WTC11 (cell line): ENCODE data around the gene SPATA13. TPM values are rescaled to one million over a fixed set of nuclear protein-coding genes. Genes with fewer than 3 reads are reported as not detected.

ENCODE experiments used
- ATAC-seq: fragments of 200-7000 bp; cut with Tn5 transposase; 2 replicates; pipeline ENCODE4 v1.10.0; 2021; ENCODE audit warnings: mild to moderate bottlenecking, moderate library complexity
- CTCF ChIA-PET: fragments of 300-600 bp; sonication (Branson Sonifier 250); formaldehyde crosslinking; loops from one replicate; lab custom pipeline; 2021; ENCODE audit warnings: antibody characterized with exemption; lab: Charles Lee
- POLR2A ChIA-PET: fragments of 350-600 bp; sonication (Branson Sonifier 250); formaldehyde crosslinking; loops from one replicate; lab custom pipeline; 2021; ENCODE audit warnings: antibody characterized with exemption; lab: Charles Lee
- DNase-seq: peaks from one replicate; pipeline ENCODE4 v3.0.0; 2021; ENCODE audit warnings: low spot score
- H3K27ac Mint-ChIP-seq: 2 replicates; pipeline ENCODE4 v1.8.0; 2021; ENCODE audit warnings: mixed read lengths
- H3K27me3 Mint-ChIP-seq: 2 replicates; pipeline ENCODE4 v1.8.0; 2021; ENCODE audit warnings: low read depth, mild to moderate bottlenecking, moderate library complexity, mixed read lengths
- H3K36me3 Mint-ChIP-seq: 2 replicates; pipeline ENCODE4 v1.8.0; 2021; ENCODE audit warnings: mixed read lengths
- H3K4me1 Mint-ChIP-seq: 2 replicates; pipeline ENCODE4 v1.8.0; 2022; ENCODE audit warnings: mixed read lengths
- H3K4me3 Mint-ChIP-seq: 2 replicates; pipeline ENCODE4 v1.8.0; 2021; ENCODE audit warnings: mild to moderate bottlenecking, moderate library complexity, mixed read lengths
- H3K9me3 Mint-ChIP-seq: 2 replicates; pipeline ENCODE4 v1.8.0; 2021; ENCODE audit warnings: mixed read lengths
- AFF4 ChIP-seq: sonication (generic); formaldehyde crosslinking; IDR thresholded peaks from 2 replicates; pipeline ENCODE4 v1.8.1; 2023; ENCODE audit warnings: mild to moderate bottlenecking, missing genetic modification reagents, borderline replicate concordance
- CREM ChIP-seq: sonication (generic); formaldehyde crosslinking; IDR thresholded peaks from 2 replicates; pipeline ENCODE4 v1.8.1; 2022; ENCODE audit warnings: mild to moderate bottlenecking, missing genetic modification reagents, moderate library complexity
- ELF4 ChIP-seq: sonication (generic); formaldehyde crosslinking; IDR thresholded peaks from 2 replicates; pipeline ENCODE4 v1.8.1; 2022; ENCODE audit warnings: low read depth, mild to moderate bottlenecking, moderate library complexity, missing genetic modification reagents
- EMX1 ChIP-seq: fragments of 250-450 bp; sonication (Bioruptor Pico); IDR thresholded peaks from 2 replicates; pipeline ENCODE4 v1.8.0; 2021; ENCODE audit warnings: mild to moderate bottlenecking
- ETV6 ChIP-seq: sonication (generic); formaldehyde crosslinking; IDR thresholded peaks from 2 replicates; pipeline ENCODE4 v1.8.1; 2022; ENCODE audit warnings: mild to moderate bottlenecking, missing genetic modification reagents
- FOXK1 ChIP-seq: sonication (generic); formaldehyde crosslinking; IDR thresholded peaks from 2 replicates; pipeline ENCODE4 v1.8.0; 2022; ENCODE audit warnings: mild to moderate bottlenecking, moderate library complexity, missing genetic modification reagents
- GRHL2 ChIP-seq: fragments of 250-450 bp; sonication (Bioruptor Pico); IDR thresholded peaks from 2 replicates; pipeline ENCODE4 v1.8.0; 2022; ENCODE audit warnings: mild to moderate bottlenecking, moderate library complexity; ENCODE audit not compliant: insufficient replicate concordance, severe bottlenecking
- NR2C2 ChIP-seq: sonication (generic); formaldehyde crosslinking; IDR thresholded peaks from 2 replicates; pipeline ENCODE4 v1.8.0; 2022; ENCODE audit warnings: mild to moderate bottlenecking, missing genetic modification reagents
- OVOL2 ChIP-seq: fragments of 250-450 bp; sonication (Bioruptor Pico); IDR thresholded peaks from 2 replicates; pipeline ENCODE4 v1.9.0; 2021; ENCODE audit warnings: mild to moderate bottlenecking, borderline replicate concordance
- PRRX2 ChIP-seq: fragments of 250-450 bp; sonication (Bioruptor Pico); IDR thresholded peaks from 2 replicates; pipeline ENCODE4 v1.8.0; 2021; ENCODE audit warnings: mild to moderate bottlenecking
- RORB ChIP-seq: fragments of 250-450 bp; sonication (Bioruptor Pico); IDR thresholded peaks from 2 replicates; pipeline ENCODE4 v1.9.0; 2021; ENCODE audit warnings: mild to moderate bottlenecking
- TP53 ChIP-seq: sonication (generic); formaldehyde crosslinking; IDR thresholded peaks from 2 replicates; pipeline ENCODE4 v1.8.1; 2023; ENCODE audit warnings: mild to moderate bottlenecking, missing genetic modification reagents
- ZBTB21 ChIP-seq: sonication (generic); formaldehyde crosslinking; IDR thresholded peaks from 2 replicates; pipeline ENCODE4 v1.8.1; 2023; ENCODE audit warnings: mild to moderate bottlenecking, missing genetic modification reagents, borderline replicate concordance
- ZMAT4 ChIP-seq: fragments of 250-450 bp; sonication (Bioruptor Pico); IDR thresholded peaks from 2 replicates; pipeline ENCODE4 v1.9.0; 2021; ENCODE audit warnings: mild to moderate bottlenecking
- ZNF219 ChIP-seq: sonication (generic); formaldehyde crosslinking; IDR thresholded peaks from 2 replicates; pipeline ENCODE4 v1.8.0; 2023; ENCODE audit warnings: missing genetic modification reagents, mild to moderate bottlenecking, borderline replicate concordance
- ZNF232 ChIP-seq: sonication (generic); formaldehyde crosslinking; IDR thresholded peaks from 2 replicates; pipeline ENCODE4 v1.8.0; 2022; ENCODE audit warnings: mild to moderate bottlenecking, missing genetic modification reagents
- ZNF263 ChIP-seq: sonication (generic); formaldehyde crosslinking; IDR thresholded peaks from 2 replicates; pipeline ENCODE4 v1.8.1; 2022; ENCODE audit warnings: low read depth, mild to moderate bottlenecking, moderate library complexity, missing genetic modification reagents
- ZNF396 ChIP-seq: fragments of 250-450 bp; sonication (Bioruptor Pico); IDR thresholded peaks from 2 replicates; pipeline ENCODE4 v1.8.0; 2021; ENCODE audit warnings: mild to moderate bottlenecking, moderate library complexity, borderline replicate concordance
- ZNF423 ChIP-seq: fragments of 250-450 bp; sonication (Bioruptor Pico); IDR thresholded peaks from 2 replicates; pipeline ENCODE4 v2.1.2; 2022; ENCODE audit warnings: mild to moderate bottlenecking, moderate library complexity
- total RNA-seq: library from RNA; stranded (reverse); gene quantifications from 3 replicates; pipeline ENCODE4 v1.2.3, GENCODE V29; 2021
- TF ChIP-seq, protein P1 (sequence below): sonication (generic); formaldehyde crosslinking; conservative IDR thresholded peaks from 2 replicates; pipeline ENCODE4 v1.8.1; 2022; ENCODE audit warnings: mild to moderate bottlenecking, missing genetic modification reagents
- TF ChIP-seq, protein P2 (sequence below): sonication (generic); formaldehyde crosslinking; IDR thresholded peaks from 2 replicates; pipeline ENCODE4 v1.8.0; 2023; ENCODE audit warnings: mild to moderate bottlenecking, missing genetic modification reagents
- TF ChIP-seq, protein P3 (sequence below): sonication (generic); formaldehyde crosslinking; IDR thresholded peaks from 2 replicates; pipeline ENCODE4 v1.8.1; 2022; ENCODE audit warnings: mild to moderate bottlenecking, missing genetic modification reagents, moderate library complexity, borderline replicate concordance

The SPATA13 gene
- total RNA-seq, 1 experiment from 2014 or later = 29.0 TPM

DNA sequence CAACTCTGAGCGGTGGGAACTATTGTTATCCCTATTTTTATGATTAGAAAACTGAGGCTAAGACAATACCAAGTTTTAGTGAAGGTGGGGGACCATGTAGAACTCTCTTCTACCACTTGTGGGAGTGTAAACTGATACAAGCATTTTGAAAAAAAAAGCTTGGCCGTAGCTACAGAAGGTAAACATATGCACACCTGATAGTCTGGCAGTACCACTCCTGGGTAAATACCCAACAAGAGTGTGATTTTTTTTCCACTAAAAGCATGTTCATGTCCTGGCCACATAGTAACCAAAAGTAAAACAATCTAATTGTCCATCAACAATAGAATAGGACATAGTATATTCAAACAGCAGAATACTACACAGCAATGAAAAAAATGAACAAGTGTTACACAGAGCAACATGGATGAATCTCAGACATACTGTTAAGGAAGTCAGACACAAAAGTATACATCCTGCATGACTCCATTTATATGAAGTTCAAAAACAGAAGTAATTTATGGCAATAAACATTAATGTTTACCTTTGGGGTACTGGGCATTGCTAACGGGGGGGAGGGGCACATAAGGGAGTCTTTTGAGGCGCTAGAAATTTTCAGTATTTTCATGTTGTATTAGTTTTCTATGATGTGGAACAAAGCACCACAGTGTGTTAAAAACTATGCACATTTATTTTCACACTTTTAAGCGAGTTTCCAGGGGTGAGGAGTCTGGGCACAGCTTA lies 6.4 kb upstream of the SPATA13 start:
- Mint-ChIP-seq H3K27me3 (no peaks in the 10 kb centered on the region; the same call in 1 of the 2 replicates), H3K4me1 (peaks cover 21% of the 10 kb centered on the region), H3K27ac (no peak overlapping the region), H3K4me3 (no peak overlapping the region), H3K9me3 (no peaks in the 10 kb centered on the region), H3K36me3 (no peaks in the 10 kb centered on the region)
- ChIA-PET CTCF (no interaction called here), POLR2A (no interaction called here)
- DNase-seq (no peak), ATAC-seq (no peak)
- no peak for TF ChIP-seq TP53 (CRISPR knock-in tag)
- no peak for TF ChIP-seq OVOL2
- TF ChIP-seq ZNF423 (CRISPR knock-in tag) = no peak
- TF ChIP-seq ZNF232 (CRISPR knock-in tag) = no peak
- no peak for TF ChIP-seq GRHL2 (CRISPR knock-in tag)
- no peak for TF ChIP-seq PRRX2 (CRISPR knock-in tag)

DNA sequence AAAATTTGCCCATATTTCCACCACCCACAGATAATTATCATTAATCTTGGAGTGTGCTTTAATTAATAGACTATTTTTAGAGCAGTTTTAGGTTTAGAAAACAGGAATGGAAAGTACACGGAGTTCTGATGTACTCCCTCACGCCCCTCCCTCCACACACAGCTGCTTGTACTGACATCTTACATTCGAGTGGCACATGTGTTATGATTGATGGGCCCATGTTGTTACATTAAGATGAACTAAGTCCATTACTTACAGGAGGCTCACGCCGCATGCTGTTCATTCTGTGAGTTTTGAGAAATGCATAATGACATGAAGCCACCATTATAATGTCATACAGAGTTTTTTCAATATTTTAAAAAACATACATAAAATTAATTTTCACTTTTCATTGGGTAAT lies 1.2 kb upstream of the SPATA13 start:
- no peak for TF ChIP-seq ZBTB21 (CRISPR knock-in tag)
- TF ChIP-seq ZNF219 (CRISPR knock-in tag) = no peak
- no peak for TF ChIP-seq CREM (CRISPR knock-in tag)
- TF ChIP-seq, protein P1, sequence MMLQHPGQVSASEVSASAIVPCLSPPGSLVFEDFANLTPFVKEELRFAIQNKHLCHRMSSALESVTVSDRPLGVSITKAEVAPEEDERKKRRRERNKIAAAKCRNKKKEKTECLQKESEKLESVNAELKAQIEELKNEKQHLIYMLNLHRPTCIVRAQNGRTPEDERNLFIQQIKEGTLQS (CRISPR knock-in tag) = no peak
- no peak for TF ChIP-seq RORB (CRISPR knock-in tag)
- no peak for TF ChIP-seq ZMAT4 (CRISPR knock-in tag)
- TF ChIP-seq, protein P2, sequence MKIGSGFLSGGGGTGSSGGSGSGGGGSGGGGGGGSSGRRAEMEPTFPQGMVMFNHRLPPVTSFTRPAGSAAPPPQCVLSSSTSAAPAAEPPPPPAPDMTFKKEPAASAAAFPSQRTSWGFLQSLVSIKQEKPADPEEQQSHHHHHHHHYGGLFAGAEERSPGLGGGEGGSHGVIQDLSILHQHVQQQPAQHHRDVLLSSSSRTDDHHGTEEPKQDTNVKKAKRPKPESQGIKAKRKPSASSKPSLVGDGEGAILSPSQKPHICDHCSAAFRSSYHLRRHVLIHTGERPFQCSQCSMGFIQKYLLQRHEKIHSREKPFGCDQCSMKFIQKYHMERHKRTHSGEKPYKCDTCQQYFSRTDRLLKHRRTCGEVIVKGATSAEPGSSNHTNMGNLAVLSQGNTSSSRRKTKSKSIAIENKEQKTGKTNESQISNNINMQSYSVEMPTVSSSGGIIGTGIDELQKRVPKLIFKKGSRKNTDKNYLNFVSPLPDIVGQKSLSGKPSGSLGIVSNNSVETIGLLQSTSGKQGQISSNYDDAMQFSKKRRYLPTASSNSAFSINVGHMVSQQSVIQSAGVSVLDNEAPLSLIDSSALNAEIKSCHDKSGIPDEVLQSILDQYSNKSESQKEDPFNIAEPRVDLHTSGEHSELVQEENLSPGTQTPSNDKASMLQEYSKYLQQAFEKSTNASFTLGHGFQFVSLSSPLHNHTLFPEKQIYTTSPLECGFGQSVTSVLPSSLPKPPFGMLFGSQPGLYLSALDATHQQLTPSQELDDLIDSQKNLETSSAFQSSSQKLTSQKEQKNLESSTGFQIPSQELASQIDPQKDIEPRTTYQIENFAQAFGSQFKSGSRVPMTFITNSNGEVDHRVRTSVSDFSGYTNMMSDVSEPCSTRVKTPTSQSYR = no peak
- no peak for TF ChIP-seq ZNF396 (CRISPR knock-in tag)
- TF ChIP-seq ZNF263 = no peak
- no peak for TF ChIP-seq NR2C2
- TF ChIP-seq EMX1 (CRISPR knock-in tag) = no peak
- TF ChIP-seq FOXK1 (CRISPR knock-in tag) = no peak
- TF ChIP-seq, protein P3, sequence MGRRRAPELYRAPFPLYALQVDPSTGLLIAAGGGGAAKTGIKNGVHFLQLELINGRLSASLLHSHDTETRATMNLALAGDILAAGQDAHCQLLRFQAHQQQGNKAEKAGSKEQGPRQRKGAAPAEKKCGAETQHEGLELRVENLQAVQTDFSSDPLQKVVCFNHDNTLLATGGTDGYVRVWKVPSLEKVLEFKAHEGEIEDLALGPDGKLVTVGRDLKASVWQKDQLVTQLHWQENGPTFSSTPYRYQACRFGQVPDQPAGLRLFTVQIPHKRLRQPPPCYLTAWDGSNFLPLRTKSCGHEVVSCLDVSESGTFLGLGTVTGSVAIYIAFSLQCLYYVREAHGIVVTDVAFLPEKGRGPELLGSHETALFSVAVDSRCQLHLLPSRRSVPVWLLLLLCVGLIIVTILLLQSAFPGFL (CRISPR knock-in tag) = no peak
- TF ChIP-seq AFF4 (CRISPR knock-in tag) = no peak
- no peak for TF ChIP-seq ELF4
- no peak for TF ChIP-seq ETV6 (CRISPR knock-in tag)
- ATAC-seq (no peak), DNase-seq (no peak)
- peaks cover 38% of the 10 kb centered on the region for H3K4me1 Mint-ChIP-seq
- ChIA-PET POLR2A (interaction anchor here (1.3 kb wide), 1 partner anchor 10 kb away, joined by 11 read pairs; no protein-coding TSS in a partner anchor), CTCF (no interaction called here)
- H3K9me3 Mint-ChIP-seq = no peaks in the 10 kb centered on the region
- H3K27me3 Mint-ChIP-seq = peaks cover 9% of the 10 kb centered on the region
- H3K4me3 Mint-ChIP-seq = no peak overlapping the region
- no peaks in the 10 kb centered on the region; the same call in 1 of the 2 replicates for H3K36me3 Mint-ChIP-seq
- H3K27ac Mint-ChIP-seq = no peak overlapping the region
